Measurements from ENCODE around the gene NCOA7. TPM values are rescaled to one million over a fixed set of nuclear protein-coding genes. Genes with fewer than 3 reads are reported as not detected.

Gene NCOA7
- total and polyA plus RNA-seq, 9 of the 15 experiments (the other 6 are each of a cell fraction or from before 2014, with no cell fraction given) = 5.8 to 14.6 (median 9.3) TPM

DNA sequence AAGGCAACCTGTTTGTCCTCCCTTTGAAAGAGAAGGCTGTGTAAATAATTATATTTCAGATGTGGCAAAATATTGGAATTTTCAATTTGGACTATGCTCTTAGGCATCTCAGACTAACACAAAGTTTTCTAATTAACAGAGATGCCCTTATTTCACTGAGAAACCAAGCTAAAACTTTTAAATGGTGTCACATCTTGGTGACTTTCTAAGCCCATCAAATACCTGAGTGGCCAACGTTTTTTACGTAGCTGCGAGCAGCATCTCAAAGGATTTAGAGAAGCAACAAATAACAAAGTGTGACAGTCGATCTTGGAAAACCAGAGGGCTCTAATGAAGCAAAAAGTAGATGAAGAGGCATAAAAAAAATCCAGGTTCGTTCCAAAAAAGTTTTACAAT, 44.7 kb upstream of the NCOA7 start (continued):
- TF ChIP-seq, protein P1, sequence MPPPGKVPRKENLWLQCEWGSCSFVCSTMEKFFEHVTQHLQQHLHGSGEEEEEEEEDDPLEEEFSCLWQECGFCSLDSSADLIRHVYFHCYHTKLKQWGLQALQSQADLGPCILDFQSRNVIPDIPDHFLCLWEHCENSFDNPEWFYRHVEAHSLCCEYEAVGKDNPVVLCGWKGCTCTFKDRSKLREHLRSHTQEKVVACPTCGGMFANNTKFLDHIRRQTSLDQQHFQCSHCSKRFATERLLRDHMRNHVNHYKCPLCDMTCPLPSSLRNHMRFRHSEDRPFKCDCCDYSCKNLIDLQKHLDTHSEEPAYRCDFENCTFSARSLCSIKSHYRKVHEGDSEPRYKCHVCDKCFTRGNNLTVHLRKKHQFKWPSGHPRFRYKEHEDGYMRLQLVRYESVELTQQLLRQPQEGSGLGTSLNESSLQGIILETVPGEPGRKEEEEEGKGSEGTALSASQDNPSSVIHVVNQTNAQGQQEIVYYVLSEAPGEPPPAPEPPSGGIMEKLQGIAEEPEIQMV (tag; conservative IDR thresholded peaks at IDR 0.05; ENCODE audit: low read depth) = no peak
- TF ChIP-seq HNRNPUL1 (IDR thresholded peaks at IDR 0.05; ENCODE audit: low read length) (no peak), CREBBP (IDR thresholded peaks at IDR 0.05; ENCODE audit: low read depth, low read length) (no peak), SRSF7 (optimal IDR thresholded peaks at IDR 0.05; ENCODE audit: low read depth, low read length) (no peak), ZNF197 (CRISPR knock-in tag; IDR thresholded peaks at IDR 0.05; ENCODE audit: low read depth) (no peak), KLF16 (IDR thresholded peaks at IDR 0.05) (no peak)
- TF ChIP-seq, protein P2, sequence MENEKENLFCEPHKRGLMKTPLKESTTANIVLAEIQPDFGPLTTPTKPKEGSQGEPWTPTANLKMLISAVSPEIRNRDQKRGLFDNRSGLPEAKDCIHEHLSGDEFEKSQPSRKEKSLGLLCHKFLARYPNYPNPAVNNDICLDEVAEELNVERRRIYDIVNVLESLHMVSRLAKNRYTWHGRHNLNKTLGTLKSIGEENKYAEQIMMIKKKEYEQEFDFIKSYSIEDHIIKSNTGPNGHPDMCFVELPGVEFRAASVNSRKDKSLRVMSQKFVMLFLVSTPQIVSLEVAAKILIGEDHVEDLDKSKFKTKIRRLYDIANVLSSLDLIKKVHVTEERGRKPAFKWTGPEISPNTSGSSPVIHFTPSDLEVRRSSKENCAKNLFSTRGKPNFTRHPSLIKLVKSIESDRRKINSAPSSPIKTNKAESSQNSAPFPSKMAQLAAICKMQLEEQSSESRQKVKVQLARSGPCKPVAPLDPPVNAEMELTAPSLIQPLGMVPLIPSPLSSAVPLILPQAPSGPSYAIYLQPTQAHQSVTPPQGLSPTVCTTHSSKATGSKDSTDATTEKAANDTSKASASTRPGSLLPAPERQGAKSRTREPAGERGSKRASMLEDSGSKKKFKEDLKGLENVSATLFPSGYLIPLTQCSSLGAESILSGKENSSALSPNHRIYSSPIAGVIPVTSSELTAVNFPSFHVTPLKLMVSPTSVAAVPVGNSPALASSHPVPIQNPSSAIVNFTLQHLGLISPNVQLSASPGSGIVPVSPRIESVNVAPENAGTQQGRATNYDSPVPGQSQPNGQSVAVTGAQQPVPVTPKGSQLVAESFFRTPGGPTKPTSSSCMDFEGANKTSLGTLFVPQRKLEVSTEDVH (IDR thresholded peaks at IDR 0.05; ENCODE audit: low read depth, partially characterized antibody) = no peak
